ENCODE results near the gene PAGE4.

PAGE4 gene

DNA sequence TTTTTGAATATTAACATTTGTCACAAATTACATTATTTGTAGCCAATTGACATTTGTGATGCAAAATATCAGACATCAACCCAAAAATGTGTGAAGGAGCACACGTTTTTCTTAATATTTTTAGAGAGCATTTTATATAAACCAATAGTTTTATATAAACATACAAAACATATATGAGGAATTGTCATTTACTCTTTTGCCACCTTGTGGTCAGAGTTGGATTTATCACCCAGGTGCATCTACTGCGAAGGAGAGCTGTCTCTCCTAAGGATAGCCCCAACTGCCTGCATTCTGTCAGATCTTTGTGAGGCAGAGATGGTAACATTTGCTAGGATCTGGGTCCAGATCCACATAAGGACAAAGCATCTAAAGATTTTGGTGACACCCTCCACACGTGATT is 47.6 kb downstream of the PAGE4 start:
- peak; percentile 17 for DNase-seq (ENCODE audit: low spot score)

DNA sequence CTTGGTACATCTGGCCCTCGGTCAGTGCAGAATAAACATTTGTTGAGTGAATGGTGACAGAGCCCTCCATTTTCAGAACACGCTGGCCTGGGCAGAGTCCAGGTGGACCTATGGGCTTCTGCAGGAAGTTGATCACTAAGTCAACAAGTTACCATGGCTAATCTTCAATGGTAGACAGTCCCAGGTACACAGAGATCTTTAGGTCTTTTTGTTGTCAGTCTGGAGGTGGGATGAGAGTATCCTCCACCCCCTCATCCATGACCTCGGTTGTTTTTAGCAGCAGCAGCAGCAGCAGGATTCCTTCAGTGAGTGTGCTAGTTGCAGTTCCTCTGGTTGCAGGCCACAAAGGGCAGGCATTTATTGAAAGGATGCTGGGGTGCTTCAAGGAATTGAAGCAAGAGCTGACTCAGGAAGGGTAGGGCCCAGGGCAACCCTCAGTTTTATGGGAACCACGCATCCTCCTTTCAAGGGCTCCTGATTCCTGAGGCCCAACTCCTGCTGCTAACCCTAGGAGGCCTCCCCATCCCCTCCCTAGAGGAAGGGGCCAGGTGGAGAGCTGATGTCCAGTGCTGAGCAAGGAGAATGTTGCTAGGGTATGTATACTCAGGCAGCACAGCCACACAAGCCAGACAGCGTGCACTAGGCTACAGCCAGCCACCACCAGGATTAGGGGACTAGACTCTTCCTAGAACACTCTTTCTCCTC is 48.4 kb downstream of the PAGE4 start:
- DNase-seq (ENCODE audit: low spot score) = no peak

DNA sequence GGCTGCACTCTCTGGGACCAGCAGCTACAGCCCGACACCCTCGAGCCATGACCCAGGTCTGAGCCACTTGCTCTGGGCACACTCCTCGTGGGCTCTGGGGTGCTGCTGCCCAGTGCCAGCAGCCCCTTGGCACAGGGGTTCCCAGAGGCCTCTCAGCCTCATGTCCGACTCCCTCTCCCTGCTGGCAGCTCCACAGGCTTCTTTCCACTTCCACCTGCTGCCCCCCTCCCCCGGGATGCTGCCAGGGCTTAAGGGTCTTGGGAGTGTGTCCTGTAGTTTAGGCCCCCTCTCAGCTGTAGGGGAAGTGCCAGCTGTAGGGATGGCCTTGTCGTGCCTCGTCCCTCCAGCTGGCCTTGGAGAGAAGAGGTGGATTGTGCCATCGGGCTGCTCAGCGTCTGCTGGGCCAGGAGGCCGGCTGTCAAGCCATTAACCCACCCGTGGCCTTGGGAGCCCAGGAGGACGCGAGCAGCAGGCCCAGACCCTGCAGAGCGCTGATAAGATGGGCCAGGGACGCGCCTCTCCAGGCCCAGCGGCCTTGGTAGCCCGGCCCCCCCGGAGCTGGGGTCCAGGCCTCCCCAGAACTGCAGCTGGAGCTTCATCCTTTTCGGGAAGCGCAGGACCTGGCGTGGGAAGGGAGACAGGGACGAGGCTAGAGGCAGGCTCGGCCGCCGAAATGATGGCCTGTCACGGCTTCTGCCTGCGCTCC is 49.2 kb downstream of the PAGE4 start:
- no peak for DNase-seq (ENCODE audit: low spot score)

DNA sequence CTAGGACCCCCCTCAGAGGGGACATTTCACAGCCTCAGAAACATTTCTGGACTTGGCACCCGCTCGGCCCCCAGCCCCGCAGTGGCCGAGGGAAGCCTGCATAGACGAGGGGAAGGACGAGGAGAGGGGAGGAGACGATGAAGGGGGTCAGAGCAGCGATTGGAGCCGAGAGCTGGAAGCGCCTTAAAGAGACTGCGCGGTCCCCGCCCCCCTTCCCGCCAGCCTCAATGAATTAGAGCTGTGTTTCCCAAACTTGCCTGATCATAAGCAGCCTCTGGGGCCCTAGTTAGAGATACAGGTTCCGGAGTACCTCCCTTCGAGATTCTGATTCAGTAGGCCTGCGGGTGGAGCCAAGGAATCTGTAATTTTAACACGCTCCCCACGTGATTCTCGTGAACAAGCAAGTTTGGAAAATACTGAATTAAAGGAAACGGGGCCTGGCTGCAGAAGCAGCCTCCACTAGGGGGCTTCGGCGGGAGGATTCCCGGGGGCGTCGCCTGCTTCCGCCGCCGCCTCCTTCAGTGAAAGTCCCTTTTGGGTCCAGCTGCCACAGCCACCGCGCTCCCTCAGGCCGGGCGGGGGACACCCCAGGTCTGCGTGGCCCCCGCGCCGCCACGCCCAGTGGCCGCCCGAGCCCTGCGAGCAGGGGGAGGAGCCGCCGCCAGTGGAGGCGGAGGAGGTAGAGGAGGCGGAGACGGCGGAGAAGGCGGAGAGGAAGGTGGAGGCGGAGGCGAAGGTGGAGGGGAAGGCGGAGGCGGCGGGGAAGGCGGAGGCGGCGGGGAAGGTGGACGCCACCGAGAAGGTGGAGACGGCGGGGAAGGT is 49.9 kb downstream of the PAGE4 start, which contains the start of gene USP27X:
USP27X (plus strand) TSS at position 651 of the 822 bp plus-strand sequence. CDS start 824 bp downstream, outside the sequence.
- peak; percentile 63 for DNase-seq (ENCODE audit: low spot score)

DNA sequence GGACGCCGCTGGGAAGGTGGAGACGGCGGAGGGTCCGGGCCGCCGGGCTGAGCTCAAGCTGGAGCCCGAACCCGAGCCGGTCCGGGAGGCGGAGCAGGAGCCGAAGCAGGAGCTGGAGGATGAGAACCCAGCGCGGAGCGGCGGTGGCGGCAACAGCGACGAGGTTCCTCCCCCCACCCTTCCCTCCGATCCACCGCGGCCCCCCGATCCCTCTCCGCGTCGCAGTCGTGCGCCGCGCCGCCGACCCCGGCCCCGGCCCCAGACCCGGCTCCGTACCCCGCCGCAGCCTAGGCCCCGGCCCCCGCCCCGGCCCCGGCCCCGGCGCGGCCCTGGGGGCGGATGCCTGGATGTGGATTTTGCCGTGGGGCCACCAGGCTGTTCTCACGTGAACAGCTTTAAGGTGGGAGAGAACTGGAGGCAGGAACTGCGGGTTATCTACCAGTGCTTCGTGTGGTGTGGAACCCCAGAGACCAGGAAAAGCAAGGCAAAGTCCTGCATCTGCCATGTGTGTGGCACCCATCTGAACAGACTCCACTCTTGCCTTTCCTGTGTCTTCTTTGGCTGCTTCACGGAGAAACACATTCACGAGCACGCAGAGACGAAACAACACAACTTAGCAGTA is 50.7 kb downstream of the PAGE4 start:
- DNase-seq (ENCODE audit: low spot score) = no peak

DNA sequence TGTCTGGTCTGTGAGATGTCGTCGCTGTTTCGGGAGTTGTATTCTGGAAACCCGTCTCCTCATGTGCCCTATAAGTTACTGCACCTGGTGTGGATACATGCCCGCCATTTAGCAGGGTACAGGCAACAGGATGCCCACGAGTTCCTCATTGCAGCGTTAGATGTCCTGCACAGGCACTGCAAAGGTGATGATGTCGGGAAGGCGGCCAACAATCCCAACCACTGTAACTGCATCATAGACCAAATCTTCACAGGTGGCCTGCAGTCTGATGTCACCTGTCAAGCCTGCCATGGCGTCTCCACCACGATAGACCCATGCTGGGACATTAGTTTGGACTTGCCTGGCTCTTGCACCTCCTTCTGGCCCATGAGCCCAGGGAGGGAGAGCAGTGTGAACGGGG is 51.6 kb downstream of the PAGE4 start:
- no peak for DNase-seq (ENCODE audit: low spot score)

Measured in hepatic stellate cell (primary cell).